Urinary bladder (tissue), 4 donors: Measurements from ENCODE around the gene LPP. TPM values are rescaled to one million over a fixed set of nuclear protein-coding genes. Genes with fewer than 3 reads are reported as not detected.

Source experiments
- DNase-seq: peaks from one replicate; pipeline ENCODE4 v3.0.0-alpha.2; 2015; ENCODE audit errors: extremely low spot score
- H3K27ac ChIP-seq: one replicate; pipeline ENCODE4 v1.5.1; 2013; ENCODE audit warnings: low read depth, mild to moderate bottlenecking, moderate library complexity
- H3K36me3 ChIP-seq: one replicate; pipeline ENCODE4 v1.6.1; 2013; ENCODE audit warnings: mild to moderate bottlenecking, moderate library complexity; ENCODE audit not compliant: insufficient read depth
- H3K4me1 ChIP-seq: one replicate; pipeline ENCODE4 v1.6.1; 2013; ENCODE audit warnings: mild to moderate bottlenecking, moderate library complexity; ENCODE audit not compliant: insufficient read depth
- H3K4me3 ChIP-seq: one replicate; pipeline ENCODE4 v1.5.1; 2013; ENCODE audit warnings: low read depth, low read length
- WGBS: extraction: QIAGEN DNeasy Blood & Tissue Kit; methylation state at CpG from one replicate; pipeline ENCODE4 v1.1.7; 2013; 5-methylcytosine and 5-hydroxymethylcytosine counted together
- polyA plus RNA-seq: library from polyadenylated mRNA; stranded (reverse); fragments of 200-250 nt; gene quantifications from one replicate; pipeline ENCODE4 v1.2.3, GENCODE V29; 2013
- total RNA-seq: library from RNA; depleted of rRNA; stranded (reverse); fragments of >200 nt; gene quantifications from one replicate; pipeline ENCODE4 v1.2.3, GENCODE V29; 2014
- donor health status: healthy with polysubstance abuse.
- donor health status: healthy.

Gene LPP
- total and polyA plus RNA-seq, 2 donors, result 133 to 705 TPM

DNA sequence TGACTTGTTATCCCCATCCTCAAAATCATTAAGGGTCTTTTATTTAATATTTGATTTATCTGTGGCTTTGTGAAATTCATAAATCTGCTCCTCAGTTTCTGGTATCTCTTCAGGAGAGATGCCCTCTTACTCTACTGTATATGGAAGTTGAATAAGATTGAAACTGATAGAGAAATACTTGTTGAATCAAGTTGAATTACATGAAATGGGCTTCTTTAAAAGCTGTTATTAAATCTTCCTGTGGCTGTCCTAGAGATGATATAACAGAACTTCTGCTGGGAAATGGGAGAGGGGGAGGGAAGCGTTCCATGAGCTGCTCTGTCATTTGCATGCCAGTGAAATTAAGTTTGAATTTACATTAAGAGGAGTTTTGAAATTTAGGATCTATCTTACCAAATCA lies 523.4 kb downstream of the LPP start:
- H3K36me3 ChIP-seq, result no peaks in the 10 kb centered on the region
- WGBS, result 98% methylated on average over 1 of the region's 1 CpG
- no peak for DNase-seq
- no peak overlapping the region for H3K27ac ChIP-seq
- no peaks in the 10 kb centered on the region for H3K4me1 ChIP-seq
- H3K4me3 ChIP-seq, result no peak overlapping the region

DNA sequence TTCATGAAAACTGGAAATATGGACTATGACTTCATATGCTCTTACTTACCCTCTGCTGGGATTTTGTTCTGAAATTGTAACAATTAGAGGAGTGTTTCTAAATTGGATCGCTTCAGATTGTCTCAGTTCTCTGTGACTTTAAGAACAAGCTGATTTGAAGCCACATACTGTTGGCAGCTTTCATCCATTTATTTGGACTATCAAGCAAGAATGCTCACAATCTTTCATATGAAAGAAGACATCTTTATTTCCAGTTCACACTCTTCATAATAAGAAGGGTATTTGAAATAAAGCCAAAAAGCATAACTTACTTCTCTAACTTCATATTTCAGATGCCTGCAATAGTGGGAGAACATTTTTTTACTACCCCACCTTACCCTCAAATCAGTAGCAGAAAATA lies 526.2 kb downstream of the LPP start:
- Histone ChIP-seq H3K4me3 (no peak overlapping the region), H3K4me1 (no peaks in the 10 kb centered on the region), H3K27ac (no peak overlapping the region), H3K36me3 (no peaks in the 10 kb centered on the region)
- no peak for DNase-seq
- 33% methylated on average over 1 of the region's 1 CpG for WGBS

DNA sequence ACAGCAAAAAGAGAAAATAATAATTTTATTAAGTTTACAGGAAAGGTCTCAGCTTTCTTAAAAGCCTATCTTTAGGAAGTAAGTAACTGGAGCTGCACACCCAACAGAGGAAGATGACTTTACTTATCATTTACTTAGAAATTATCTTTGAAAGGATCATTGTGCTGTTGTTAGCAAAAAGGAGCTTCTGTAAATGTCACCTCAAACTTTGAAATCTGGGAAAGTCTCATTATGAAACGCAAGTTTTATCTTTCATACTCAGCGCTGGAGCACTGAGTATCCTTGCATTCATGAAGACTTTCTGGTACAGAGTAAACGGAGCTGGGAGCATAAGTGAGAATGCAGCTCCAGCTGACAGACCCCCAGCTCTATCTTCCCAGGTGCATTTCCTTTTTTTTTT lies 526.6 kb downstream of the LPP start:
- no peak overlapping the region for H3K4me3 ChIP-seq
- DNase-seq, result no peak
- no peaks in the 10 kb centered on the region for H3K36me3 ChIP-seq
- H3K27ac ChIP-seq, result no peak overlapping the region
- no peaks in the 10 kb centered on the region for H3K4me1 ChIP-seq
- WGBS, result 63% methylated on average over 3 of the region's 3 CpGs

DNA sequence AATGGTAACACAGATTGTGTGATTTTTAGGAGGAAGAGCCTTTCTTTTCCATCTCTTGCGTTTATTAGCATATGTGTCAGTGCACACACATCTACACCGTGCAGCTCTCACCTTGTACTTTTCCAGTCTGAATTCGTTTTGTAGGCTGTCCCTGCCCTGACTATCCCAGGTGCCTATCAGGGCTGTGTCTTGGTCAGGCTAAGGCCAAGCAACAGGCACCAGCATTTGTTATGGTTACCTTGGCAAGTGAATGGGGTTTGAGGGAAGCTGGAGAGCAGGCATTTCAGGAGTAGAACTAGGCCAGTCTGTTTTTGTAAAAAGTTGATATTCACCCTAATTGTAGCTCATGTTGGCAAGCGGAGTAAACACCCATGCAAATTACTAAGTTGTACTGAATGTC lies 528.4 kb downstream of the LPP start:
- no peak overlapping the region for H3K27ac ChIP-seq
- DNase-seq, result no peak
- no peaks in the 10 kb centered on the region for H3K36me3 ChIP-seq
- 85% methylated on average over 4 of the region's 4 CpGs for WGBS
- H3K4me3 ChIP-seq, result no peak overlapping the region
- H3K4me1 ChIP-seq, result no peaks in the 10 kb centered on the region

DNA sequence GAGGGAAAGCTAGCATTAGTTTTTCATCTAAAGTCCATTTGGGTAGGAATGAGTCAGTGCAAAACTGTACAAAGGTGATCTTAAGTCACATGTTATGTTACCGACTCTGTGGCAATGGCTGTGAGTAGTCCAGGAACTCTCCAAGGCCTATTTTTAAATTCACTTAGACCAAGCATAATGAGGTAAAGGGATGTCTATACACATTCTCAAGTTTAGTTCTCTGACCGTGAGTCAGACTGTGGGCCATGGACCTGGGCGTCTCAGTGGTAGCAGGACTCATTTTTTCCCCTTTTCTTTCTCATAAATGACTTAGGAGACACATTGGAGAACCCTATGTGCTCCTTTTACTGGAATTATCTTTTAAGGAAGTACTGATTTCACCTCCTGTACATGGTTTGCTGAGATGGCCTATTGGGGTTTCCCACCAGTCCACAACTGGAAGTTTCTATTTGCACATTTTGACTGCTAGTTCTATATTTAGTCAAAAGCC lies 529.1 kb downstream of the LPP start:
- Histone ChIP-seq H3K27ac (no peak overlapping the region), H3K36me3 (no peaks in the 10 kb centered on the region), H3K4me3 (no peak overlapping the region), H3K4me1 (no peaks in the 10 kb centered on the region)
- 68% methylated on average over 3 of the region's 3 CpGs for WGBS
- DNase-seq, result no peak

DNA sequence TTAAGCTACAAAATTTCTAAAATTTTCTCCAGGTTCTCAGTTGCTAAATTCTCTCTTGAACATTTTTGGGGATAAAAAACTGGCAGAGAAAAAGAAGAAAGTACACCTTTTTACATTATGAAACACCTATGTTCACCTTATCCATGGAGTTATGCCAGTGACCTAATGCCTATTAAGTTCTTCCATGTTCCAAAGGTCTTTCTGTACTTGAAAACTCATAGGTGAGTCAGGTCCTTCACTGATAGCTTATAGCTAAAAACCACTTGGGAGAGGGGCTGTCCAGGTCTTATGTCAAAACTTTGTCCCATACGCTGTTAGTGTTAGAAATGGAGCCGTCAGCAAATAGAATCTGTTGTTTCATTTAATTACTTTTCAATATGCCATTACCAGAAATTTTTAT lies 530.3 kb downstream of the LPP start:
- no peaks in the 10 kb centered on the region for H3K36me3 ChIP-seq
- DNase-seq, result no peak
- no peak overlapping the region for H3K27ac ChIP-seq
- H3K4me1 ChIP-seq, result no peaks in the 10 kb centered on the region
- over 99% methylated on average over 2 of the region's 2 CpGs for WGBS
- no peak overlapping the region for H3K4me3 ChIP-seq

DNA sequence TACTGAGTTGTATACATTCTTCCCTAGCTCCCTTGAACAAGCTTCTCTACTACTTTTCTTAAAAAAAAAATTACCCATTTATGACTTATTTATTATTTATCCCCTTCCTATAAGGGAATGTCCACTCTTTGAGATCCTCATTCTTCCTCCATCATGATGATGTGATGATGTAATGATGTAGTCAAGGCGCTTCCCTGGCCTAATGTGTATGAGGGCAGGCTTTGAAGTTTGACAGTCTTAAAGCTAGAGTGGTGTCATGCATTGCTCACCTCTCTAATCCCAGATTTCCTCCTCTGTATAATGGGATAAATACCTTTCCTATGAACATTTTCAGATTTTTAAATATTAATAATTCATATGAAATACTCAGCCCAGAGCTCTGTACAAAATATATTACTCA lies 531.8 kb downstream of the LPP start:
- Histone ChIP-seq H3K27ac (no peak overlapping the region), H3K36me3 (no peaks in the 10 kb centered on the region), H3K4me3 (no peak overlapping the region), H3K4me1 (no peaks in the 10 kb centered on the region)
- no peak for DNase-seq
- 99% methylated on average over 1 of the region's 1 CpG for WGBS

DNA sequence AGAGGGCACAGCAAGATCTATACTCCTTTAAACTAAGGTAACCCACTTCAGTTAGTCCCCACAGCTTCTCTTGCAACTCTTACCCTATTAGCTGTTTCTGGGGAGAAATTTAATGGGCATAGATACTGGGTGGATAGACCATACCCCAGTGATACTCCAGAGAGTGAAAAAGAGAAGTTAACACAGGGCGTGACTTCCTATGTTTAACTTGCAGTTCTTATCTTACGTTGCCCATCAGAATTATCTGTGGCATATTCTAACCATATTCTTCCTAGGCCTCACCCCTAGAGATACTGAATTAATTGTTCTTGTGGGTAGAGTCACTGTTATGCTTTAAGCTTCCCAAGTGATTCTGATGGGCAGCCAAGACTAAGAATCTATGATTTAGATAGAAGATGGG lies 532.4 kb downstream of the LPP start:
- no peaks in the 10 kb centered on the region for H3K36me3 ChIP-seq
- no peak overlapping the region for H3K27ac ChIP-seq
- 77% methylated on average over 2 of the region's 2 CpGs for WGBS
- H3K4me1 ChIP-seq, result no peaks in the 10 kb centered on the region
- no peak for DNase-seq
- no peak overlapping the region for H3K4me3 ChIP-seq

DNA sequence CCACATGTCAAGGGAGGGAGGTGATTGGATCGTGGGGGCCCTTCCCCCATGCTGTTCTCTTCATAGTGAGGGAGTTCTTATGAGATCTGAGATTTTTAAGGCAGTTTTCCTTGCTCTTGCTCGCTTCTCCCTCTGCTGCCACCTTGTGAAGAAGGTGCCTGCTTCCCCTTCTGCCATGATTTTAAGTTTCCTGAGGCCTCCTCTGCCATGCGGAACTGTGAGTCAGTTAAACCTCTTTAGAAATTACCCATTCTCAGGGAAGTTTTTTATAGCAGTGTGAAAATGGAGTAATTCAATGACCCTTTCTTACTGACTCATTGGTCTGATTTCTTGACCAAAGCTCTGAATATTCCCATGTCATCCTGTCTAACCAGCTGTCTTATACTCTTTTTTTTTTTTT lies 533.4 kb downstream of the LPP start:
- WGBS, result 83% methylated on average over 3 of the region's 3 CpGs
- H3K4me3 ChIP-seq, result no peak overlapping the region
- no peak for DNase-seq
- no peaks in the 10 kb centered on the region for H3K4me1 ChIP-seq
- H3K36me3 ChIP-seq, result no peaks in the 10 kb centered on the region
- H3K27ac ChIP-seq, result no peak overlapping the region

DNA sequence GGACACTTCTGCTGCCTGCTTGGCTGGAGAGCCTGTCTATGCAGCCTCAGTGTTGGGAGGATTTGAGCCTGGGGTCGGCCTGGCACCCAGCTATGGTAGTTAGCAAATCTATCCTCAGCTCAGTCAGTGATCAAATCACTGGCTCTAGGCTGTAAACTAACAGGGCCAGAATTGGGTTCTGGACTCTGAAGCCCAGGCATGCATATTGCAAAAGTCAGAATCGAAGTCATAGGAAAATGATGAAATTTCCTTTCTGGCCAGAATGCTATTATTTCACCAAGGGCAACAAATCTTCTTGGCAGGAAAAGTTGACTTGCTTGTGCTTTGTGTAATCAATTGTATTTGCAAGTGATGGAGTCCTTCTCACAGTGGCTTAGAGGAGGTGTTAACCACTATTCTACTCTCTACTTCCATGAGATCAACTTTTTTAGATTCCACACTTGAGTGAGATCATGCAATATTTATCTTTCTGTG lies 535.2 kb downstream of the LPP start:
- Histone ChIP-seq H3K4me3 (no peak overlapping the region), H3K36me3 (no peaks in the 10 kb centered on the region), H3K27ac (no peak overlapping the region), H3K4me1 (no peaks in the 10 kb centered on the region)
- no peak for DNase-seq
- 51% methylated on average over 2 of the region's 2 CpGs for WGBS

DNA sequence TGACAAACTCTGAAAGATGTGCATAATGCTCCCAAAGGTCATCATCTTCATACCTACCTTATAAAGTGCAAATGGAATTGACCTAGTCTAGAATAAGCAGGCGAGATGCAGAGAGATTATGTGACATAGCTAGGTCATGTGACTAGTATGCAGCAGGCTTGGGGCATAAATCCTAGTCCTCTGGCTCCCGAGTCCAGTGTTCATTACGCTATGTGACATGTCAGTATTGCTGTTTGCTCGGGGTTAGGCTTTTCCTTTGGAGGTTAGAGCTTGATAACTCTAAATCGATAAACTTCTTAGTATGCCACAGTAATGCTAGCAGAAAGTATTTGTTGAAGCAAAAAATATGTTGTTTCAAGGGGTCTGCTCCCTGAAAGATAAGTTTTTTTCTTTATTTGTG lies 536.1 kb downstream of the LPP start:
- WGBS, result 80% methylated on average over 5 of the region's 5 CpGs
- Histone ChIP-seq H3K27ac (no peak overlapping the region), H3K4me3 (no peak overlapping the region), H3K36me3 (no peaks in the 10 kb centered on the region), H3K4me1 (no peaks in the 10 kb centered on the region)
- no peak for DNase-seq

DNA sequence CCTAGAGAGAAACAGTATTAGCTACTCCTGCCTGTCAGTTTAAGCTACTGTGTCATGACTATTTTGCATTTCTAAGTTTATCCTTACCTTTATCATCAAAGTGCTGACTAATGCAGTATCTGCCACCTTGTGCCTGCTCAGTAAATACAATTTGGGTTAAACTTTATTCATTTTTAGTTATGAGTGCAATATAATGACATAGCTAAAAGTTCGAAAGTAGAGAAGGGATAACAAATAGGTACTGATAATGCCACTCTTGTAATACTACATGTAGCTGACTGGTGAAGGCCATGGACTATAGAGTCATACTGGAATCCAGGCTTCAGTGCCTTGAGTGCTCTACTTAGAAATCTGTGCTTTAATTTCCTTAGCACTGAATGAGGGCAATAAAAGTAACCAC lies 537.0 kb downstream of the LPP start:
- DNase-seq, result no peak
- no peak overlapping the region for H3K4me3 ChIP-seq
- WGBS, result 96% methylated on average over 1 of the region's 1 CpG
- H3K27ac ChIP-seq, result no peak overlapping the region
- no peaks in the 10 kb centered on the region for H3K4me1 ChIP-seq
- H3K36me3 ChIP-seq, result no peaks in the 10 kb centered on the region

DNA sequence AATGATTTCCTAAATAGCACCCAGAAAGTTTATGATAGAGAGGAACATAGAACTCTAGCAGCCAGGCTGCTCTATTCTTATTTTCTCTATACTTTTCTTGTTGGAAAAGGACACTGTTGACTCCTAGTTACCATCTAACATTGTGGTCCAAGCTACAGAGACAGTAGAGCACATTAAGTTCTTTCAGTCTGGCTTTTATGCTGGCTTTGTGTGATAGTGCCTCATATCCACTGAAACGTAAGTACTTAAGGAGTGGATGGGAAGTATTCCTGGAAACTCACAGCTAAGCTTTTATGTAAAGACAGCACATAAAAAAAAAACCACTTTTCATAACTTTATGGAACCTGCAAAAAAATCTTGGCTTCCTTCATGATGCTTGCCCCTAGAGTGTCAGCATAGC lies 537.7 kb downstream of the LPP start:
- no peak for DNase-seq
- WGBS, result 77% methylated on average over 1 of the region's 1 CpG
- no peak overlapping the region for H3K4me3 ChIP-seq
- no peaks in the 10 kb centered on the region for H3K4me1 ChIP-seq
- H3K36me3 ChIP-seq, result no peaks in the 10 kb centered on the region
- H3K27ac ChIP-seq, result no peak overlapping the region

DNA sequence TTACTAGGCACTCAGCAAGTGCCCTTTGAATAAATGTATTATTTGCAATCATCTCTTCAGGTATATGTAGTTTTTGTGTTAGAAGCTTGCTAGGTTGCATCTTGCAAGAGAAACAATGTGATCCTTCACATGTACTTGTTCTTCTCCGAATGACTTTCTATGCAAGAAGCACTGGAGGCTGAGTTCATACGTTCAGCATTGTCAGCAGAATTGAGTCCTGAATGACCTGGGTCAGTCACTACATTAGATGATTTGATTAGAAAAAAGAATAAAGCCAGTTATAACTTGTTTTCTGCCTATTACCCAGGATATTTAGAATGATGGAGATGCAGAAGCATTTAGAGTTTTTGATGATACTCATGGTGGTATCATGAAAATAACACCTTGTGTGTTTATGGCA lies 538.7 kb downstream of the LPP start:
- H3K27ac ChIP-seq, result no peak overlapping the region
- H3K4me3 ChIP-seq, result no peak overlapping the region
- DNase-seq, result no peak
- WGBS, result 83% methylated on average over 2 of the region's 2 CpGs
- H3K4me1 ChIP-seq, result no peaks in the 10 kb centered on the region
- no peaks in the 10 kb centered on the region for H3K36me3 ChIP-seq

DNA sequence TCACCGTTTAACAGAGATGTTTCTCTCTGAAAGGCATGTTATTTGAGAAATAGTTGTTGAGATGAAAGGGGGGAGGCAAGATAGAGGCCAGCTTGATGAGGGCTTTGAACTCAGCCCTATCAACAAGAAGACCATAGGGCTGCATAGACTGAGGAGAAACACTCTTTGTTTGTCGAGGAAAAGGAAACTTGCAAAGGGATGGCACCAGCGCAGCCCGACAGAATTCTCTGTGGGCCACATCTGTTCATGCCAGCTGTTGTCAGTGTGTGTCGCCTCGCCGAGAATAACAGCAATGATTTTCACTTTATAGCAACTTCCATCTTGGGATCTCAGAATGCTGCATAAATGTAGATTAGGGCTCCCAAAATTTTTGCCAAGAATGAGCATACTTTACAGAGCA lies 539.5 kb downstream of the LPP start:
- Histone ChIP-seq H3K4me1 (no peaks in the 10 kb centered on the region), H3K27ac (no peak overlapping the region), H3K36me3 (no peaks in the 10 kb centered on the region), H3K4me3 (no peak overlapping the region)
- no peak for DNase-seq
- WGBS, result 62% methylated on average over 7 of the region's 7 CpGs
